ENCODE measurements around the gene ACOXL.
A peak's percentile ranks its signal among the peaks of the same experiment; 100 is the strongest.

Gene ACOXL

DNA sequence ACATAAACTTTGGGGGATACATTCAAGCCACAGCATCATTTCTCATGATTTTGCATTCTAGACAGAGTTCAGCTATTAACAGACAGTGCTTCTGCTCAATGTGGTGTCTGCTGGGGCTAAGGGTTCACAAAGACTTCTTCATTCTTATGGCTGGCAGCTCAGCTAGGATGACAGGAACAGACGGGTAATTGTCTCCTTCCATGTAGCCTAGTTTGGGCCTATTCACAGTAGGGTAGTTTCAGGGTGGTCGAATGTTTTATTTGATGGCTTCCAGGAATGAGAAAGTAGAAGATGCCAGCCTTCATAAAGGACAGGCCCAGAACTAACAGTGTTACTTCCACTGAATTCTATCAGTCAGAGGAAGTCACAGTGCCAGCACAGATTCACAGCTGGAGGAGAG is 362.3 kb downstream of the ACOXL start:
- no peak for DNase-seq

DNA sequence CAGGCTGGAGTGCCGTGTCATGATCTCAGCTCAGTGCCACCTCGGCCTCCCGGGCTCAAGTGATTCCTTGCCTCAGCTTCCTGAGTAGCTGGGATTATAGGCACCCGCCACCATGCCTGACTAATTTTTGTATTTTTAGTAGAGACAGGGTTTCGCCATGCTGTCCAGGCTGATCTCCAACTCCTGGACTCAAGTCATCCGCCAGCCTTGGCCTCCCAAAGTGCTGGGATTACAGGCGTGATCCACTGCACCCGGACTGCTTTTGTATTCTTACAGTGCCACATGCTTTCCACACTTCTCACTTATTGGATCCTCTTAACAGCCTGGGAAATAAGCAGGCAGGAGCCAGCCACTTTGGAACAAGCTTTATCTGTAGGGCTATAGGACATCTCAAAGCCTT is 363.1 kb downstream of the ACOXL start:
- DNase-seq = no peak

DNA sequence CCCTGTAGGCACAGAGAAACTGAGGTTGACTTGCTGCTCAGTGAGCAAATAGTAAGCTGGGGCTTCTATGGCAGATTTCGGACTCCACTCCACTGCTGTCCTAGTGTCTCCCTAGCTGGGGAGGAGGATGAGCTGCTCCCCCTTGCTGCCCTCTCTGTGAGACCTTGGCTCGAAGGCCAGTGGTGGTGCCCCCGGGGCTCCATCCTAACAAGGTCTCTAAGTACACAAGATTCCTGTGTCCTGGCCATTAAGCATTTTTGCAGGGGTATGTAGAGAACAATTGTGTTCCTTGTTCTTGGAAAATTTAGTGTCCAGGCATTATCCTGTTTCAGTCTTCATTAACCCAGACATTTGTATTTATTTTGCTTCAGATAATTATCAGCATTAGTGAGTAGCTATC is 367.0 kb downstream of the ACOXL start:
- DNase-seq = no peak

DNA sequence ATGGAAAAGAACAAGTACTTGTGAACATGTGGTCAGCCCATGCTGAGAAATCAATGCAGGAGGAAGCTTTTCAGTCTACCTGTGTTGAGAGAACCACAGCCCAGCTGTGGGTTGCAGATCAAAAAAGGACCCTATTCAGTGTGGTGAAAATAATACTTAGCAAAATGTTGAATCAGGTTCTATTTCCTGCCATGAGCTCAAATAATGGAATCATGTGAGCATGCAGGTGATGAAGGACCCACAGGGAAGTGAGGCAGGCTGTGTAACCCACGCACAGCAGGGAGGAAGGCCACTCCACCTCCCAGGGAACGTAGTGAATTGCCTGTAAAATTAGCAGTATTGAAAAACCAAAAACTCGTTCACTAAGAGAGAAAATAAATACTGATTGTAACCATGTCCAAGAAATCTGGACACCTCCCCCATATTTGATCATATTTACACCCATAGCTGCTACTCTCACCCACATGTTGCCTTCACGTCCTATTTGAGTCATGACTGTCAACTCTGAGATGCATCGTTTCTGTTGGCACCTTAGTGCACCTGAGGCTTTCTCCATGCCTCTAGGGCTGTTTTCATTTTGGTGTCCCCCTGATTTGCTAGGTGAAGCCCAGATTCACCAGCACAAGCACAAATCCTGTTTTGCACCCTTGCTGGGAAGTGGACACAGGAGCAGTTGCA is 367.9 kb downstream of the ACOXL start:
- peak; percentile 50 for DNase-seq

DNA sequence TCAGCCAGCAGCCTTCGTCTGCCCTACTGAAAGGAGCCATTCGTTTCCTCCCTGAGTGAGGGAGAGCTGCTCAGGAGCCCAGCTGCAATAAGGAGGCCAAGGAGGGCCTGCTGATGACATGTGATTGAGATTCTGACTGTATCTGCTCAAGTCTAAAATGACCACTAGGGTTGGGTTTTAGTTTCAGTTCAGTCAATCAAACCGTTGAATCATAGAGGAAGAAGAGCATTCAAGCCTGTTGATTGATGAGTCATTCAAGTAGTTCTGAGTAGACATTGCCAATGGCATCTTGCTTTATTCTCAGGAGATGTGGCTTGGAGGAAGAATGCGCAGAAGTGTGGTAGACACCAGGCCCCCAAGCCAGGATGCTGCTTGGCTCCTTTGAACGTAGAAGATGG is 368.4 kb downstream of the ACOXL start:
- DNase-seq = peak; percentile 84

DNA sequence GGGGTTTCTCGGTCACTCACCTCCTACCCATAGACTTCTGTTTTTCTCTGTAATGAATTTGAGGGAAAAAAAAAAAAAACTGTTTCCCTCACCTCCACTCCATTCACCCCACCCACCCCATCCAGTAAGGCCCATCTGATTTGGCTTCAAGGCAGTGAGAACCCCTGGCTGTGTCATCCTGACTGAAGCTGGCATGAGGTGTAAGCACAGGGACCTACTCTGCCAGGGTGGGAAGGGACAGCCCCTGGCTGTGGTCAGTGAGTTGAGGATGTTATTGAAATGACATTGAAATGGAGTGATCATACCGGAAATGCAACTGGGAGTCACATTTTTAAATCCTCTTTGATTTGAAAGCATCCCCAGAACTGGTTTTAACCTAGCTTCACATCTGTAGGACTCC is 369.2 kb downstream of the ACOXL start:
- DNase-seq = peak; percentile 27

DNA sequence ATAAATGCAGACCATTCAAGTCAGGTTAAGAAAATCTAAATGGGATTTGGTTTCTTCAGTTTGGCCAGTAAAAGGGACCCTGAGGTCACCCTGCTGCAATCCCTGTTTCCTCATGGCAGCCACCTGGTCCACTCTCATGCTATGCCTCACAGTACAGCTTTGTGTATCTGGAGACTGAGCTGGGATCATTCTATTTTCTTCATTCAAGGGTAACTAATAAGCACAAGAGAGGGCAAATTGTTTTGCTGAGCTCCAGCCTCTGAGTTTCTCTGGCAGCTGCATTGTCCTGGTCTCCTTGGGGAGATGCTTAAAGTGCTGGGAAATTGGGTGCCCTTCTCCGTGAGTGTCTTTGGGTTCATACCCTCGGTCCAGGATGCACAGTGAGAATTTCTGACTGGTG is 369.8 kb downstream of the ACOXL start:
- no peak for DNase-seq

DNA sequence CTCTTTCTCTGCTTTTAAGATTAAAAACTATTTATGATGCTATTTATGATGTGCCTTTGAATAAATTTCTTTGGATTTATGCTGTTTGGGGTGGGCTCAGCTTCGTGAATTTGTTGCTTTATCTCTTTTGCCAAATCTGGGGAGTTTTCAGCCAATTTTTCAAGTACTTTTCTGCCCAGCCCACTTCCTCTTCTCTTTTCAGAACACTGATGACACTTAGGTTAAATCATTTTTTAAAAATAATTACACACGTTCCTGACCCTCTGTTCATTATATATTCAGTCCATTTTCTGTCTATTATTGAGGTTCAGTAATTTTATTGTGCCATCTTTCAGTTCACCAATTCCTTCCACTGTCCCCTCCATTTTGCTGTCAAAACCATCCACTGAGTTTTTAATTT is 373.6 kb downstream of the ACOXL start:
- DNase-seq = no peak

DNA sequence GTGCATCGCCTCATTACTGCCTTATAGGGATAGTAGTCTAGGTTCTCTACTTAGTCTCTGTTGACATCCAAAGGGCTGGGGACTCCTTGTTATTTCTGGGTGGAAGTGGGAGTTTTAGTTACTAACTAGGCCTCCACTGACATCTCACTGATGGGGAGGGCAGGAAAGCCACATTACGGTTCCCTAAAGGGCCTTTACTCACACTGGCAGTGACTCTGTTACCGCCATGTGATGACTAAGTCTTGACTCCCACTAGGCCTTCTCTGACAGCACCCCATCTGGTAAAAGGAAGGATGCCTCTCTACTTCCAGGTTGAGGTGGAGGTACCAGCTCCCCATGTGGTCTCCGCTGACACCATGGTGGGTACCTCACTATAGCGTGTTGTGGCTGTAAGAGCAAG is 374.3 kb downstream of the ACOXL start:
- DNase-seq = no peak

DNA sequence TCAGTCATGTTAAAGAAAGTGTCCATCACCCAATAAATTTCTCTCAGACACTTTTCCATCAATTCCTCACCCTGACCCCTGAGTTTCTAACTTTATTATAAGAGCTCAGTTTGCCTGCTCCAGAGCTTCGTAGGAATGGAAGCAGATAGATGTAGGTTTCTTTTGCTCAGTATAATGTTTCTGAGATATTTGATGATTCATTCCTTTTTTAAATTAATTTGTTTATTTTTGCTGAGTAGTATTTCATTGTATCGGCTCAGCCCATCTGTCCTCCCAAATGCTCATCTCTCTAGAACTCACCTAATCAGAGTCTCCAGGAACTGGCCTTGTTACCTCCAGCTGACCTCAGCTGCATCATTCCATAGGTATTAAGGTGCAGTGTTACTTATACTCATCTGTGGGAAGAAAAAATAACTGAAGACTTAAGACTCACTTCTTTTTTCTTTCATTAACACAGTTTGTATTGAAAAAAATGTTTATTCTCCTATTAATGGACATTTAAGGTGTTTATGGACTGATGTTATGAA is 376.4 kb downstream of the ACOXL start:
- no peak for DNase-seq

DNA sequence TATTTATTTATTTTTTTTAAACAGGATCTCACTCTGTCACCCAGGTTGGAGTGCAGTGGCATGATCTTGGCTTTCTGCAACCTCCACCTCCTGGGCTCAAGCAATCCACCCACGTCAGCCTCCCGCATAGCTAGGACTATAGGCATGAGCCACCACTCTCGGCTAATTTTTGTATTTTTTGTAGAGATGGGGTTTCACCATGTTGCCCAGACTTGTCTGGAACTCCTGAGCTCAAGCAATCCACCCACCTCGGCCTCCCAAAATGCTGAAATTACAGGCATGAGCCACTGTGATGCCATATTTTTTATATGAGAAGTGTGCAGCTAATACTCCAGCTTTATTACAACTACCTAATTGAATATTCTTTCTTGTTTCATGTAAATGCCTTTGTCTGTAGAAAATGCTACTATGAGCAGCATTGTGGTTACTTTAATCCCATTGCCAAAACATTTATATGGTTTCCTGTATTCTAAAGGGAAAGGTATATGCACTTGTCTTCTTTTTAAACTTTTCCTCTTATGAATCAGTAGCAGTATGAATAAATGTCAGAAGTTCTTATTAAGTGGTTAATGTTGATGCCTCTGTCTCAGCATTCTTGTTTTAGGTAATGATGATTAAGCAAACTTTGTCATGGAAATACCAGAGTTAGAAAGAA is 378.9 kb downstream of the ACOXL start:
- no peak for DNase-seq

DNA sequence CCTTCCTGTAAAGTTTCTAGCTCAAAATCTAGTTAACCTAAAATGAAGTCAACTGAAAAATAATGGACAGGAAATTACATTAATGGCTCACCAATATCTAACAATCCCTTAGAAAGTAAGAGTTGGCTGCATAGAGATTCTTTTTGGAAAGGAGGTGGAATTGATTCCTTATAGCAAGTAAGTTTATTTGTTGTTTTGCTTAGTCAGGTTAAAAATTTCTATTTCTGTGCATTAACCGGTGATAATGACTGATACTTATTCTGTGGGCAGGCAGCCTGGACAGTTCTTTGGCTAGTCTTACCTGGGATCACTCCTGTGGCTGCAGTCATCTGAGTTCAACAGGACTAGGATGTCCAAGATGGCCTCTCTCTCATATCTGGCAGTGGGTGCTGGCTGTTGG is 381.5 kb downstream of the ACOXL start:
- DNase-seq = no peak

DNA sequence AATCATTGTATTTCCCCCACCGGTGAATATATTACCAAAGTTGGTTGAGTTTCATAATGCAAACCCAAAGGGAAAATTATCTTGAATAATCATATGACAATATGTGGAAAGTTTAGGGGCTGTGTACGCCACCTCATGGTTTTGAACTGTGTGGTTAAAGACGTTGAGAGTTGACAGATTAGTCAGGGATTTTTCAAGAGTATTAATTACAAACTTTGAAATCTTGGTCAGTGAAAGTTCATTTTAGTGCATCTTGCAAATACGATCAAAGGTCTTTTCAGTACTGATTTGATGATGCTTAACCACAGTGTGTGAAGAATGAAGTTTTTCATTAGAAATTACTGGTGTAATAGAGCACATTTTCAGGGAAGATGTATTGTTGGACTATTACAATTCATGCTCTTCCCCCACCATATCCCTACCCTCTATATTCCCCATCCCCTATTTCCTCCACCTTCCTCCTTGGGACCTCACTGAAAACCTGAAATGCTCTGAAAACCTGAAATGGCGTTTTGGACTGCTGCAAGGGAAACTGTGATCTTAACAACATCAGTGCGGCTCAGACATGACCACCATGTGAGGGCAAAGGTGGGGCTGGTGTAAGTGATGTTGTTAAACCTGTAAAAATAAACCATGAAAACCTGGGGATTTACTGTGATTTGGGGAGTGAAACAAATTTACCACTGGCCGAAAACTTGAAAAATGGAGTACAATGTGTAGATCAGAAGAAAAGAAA is 383.8 kb downstream of the ACOXL start:
- DNase-seq = peak; percentile 79

DNA sequence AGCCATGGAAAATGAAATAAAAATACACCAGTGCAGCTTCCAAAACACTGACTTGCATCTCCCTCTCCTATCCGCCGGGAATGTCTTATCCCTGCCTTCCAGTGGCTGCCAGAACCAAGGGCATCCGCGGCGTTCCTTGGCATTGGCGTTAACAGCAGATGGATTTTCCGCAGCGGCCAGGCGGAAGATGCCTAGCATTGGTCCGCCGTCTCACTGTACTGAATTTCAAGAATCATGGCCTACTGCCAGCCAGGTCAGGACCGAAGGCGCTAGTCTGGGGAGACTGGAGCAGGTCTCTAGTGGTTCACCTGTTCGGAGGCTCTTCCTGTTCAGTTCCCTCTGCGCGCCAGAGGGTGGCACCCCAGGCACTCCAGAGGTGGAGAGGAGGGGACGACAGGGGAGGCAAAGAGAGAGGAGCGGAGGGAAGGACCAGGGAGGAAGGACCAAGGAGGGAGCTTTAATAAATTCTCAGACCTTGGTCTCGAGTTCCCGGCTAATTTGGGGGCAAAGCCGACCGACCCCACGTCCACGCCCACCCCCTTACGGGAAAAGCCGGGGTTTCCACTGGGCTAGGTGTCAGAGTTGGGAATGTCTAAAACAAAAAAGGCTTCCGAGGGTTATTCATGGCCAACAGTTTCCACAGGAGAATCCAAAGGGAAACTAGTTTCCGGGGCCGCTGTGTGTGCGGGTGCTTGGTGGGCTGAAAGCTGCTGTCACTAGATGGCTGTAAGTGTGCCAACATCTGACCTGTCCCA is 384.6 kb downstream of the ACOXL start:
- peak; percentile 80 for DNase-seq

DNA sequence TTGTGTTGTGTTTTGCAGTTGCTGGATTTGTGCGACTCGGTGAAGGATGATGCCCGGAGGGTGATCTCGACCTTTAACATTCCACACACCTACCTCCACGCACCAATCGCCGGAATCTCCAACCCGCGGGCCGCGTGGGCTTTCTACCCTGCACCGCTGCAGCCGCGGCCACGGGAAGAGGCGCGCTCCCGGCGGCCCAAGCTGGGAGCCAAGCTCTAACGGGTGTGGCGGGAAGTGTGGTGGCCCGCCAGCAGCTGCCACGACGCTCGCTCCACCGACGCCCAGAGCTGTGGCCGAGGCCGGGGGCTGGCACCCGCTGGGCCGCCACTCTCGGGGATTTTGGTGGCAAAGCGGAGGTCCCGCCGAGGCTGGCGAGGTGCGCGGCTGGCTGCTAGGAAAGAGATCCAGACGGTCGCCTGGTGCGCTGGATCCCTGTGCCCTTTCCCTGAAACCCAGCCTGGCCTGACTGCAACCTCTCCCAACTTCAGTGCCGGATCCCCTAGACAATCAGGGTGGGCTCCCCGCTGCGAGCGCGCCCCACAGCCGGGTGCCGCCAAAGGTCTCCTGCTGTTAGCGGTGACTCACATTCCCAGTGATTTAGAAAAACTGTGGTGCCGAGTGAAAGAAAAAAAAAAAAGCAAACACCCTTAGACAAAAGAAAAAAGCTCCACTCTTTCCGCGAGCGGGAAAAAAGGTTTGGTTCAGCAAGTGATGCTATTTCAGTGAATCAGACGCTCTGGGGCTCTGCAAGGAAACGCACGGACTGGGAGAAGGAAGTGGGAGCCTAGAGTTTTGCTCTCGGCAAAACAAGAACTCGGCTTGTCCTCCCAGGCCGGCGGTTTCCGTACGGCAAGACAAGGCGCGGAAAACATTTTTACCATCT is 385.5 kb downstream of the ACOXL start:
- DNase-seq = no peak

DNA sequence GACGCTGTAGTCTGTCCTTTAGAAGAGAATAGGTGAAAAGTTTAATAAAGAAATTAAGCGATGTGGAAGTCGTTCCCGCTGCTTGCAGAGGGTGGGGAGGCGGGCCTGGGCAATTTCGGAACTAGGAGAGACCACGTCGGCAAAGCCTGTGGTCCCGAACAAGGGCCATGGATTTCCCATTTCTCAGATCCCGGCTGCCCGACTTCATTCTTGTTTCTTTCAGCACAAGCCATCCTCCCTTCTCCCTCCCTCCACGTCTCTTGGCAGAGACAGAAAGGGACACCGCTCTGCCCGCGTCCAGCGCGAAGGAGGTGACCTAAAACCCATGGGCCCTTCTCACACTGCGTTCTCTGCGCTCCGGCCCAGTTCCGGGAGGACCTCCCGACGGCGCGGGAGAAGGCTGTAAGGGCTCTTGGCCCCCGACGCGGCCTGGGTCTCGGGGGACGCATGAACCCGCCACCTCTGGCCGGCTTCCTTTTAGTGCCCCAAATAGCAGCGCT is 386.2 kb downstream of the ACOXL start:
- no peak for DNase-seq

DNA sequence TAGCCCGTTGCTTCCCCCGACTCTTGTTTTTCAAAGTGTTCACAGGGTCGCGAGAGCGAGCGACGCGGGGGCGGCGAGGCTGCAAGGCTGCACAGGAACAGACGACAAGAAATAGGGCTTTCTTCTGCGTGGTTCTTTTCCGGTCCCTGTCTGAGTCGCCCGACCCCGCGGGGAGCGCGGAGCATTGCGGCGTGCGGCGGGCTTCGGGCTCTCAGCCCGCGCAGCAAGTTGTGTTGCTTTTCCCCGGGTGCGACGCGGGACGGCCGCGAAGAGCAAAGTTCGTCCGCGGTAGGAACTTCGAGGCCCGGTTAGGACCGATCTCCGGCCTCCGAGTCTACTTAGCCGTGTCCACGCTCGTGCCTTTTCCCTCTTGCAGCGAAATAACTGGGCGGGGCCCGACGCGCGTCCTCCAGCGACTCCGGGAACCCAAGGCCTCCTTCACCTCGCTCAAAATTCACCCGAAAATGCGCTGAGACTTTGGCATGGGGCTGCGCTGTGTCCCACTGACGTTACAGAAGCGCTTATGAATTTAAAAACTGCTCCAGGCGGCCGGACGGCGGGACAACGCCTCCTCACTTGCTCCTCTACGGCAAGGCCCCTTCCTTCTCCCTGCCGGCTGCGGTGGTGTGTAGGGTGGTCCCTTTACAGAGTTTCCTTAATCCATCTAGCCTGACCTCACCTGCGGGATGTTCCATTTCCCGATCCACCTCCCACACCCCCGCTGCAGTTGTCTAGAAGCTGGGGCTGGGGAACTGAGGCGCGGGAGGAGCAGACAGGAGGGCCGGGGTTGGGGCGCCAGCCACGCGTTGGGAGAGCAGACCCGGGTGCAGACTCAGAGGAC is 386.8 kb downstream of the ACOXL start:
- no peak for DNase-seq

DNA sequence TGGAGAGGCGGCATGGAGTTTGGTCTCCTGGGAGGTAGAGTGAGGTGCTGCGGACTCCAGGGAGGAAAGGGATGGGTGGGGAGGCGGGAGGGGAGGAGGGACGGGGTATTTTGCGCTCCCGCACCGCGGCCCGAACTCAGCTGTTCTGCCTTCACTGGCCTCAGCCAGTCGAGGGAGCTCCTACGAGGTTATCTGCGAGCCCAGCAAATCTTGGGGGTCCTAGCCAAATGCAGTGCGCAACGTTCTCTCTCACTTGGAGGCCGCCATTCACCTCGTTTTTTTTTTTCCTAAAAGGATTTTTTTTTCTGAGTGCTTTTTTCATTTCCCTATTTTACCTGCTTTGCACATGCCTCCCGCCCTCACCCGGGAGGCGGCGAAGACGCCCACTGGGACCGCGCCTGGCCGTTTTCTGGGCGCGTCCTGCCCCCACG is 387.5 kb downstream of the ACOXL start:
- DNase-seq = no peak

DNA sequence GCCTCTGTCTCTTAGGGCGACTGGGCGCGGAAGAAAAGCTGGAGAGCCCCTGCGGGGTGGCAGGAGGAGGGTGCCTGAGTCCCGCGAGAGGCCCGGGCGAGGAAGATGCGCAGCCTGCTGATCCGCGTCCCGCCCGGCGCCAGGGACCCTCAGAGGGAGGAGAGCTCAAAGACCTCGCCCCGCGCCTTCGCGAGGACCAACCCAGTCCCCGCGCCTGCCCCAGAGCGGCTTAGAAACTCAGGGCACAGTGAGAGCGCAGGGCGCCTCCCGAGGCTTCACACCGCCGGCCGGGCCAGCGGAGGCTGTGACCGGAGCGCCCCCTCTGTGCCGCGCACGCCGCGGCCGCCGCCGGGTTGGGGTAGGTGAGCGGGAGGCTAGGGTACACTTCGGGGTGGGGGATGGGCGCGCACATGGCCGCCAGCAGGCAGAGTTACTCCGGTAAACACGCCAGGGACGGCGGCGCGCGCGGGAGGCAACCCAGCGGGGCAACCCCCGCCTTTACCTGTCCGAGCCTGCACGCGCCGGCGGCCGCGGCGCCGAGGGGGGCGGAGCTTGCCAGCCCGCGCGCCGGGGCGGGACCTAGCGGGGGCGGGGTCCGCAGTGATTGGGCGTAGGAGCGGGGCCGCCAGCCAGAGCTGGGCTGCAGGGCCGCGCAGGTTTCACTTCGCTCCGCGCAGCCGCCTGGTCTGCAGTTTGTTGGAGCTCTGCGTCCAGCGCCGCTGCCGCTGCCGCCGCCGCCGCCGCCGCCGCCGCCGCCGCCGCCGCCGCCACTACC is 388.1 kb downstream of the ACOXL start, which contains the start of gene BCL2L11:
Gene BCL2L11 (plus strand): TSS at position 662 of the 775 bp plus-strand sequence. CDS start 2,832 bp downstream, outside the sequence.
- DNase-seq = peak; percentile 91

All from activated CD4-positive, alpha-beta T cell treated with anti-CD3 and anti-CD28 coated beads, Interleukin-2, Interleukin-6, amounts not matched to agents 100 ng/mL and 50 ng/mL, durations not matched to agents 16 hours and 8 hours (primary cell).